ENCODE measurements around the gene B3GLCT.

Gene B3GLCT

GRCh38 chr13:31199849-31200636 lies at the start of gene B3GLCT:
B3GLCT (plus strand) TSS chr13:31199975; CDS start chr13:31200085, 110 bp downstream.
- DNase-seq, result peak; percentile 82

DNA sequence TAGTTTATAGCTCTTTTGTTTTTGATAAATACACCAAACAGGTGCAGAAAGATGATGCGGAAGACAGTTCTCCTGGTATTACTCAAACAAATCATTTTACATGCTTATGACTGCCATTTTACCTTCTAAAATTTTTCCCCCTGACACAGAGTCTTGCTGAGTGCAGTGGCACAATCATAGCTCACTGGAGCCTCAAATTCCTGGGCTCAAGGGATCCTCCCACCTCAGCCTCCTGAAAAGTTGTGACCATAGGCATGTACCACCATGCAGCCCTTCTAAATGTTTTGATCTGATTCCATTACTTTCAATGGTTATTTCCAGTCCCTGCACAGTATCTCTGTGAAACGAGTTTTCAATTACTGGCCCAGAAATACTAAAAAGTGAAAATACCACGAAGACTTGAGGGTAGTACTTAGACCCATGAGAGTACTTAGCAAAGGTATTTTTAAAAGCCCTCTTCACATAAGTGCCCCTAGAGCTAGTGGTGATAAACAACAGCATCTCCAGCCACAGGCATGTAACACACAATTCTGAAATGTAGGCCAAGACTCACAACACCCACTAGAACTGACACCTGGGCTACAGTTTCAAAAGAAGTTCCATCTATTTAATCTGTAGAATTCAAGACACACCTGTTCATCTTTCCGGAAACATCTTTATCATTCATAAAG lies 49.3 kb upstream of the B3GLCT start:
- no peak for DNase-seq

- no peak for DNase-seq
Measured at GRCh38 chr13:31151837-31152236, 47.9 kb upstream of the B3GLCT start.

DNA sequence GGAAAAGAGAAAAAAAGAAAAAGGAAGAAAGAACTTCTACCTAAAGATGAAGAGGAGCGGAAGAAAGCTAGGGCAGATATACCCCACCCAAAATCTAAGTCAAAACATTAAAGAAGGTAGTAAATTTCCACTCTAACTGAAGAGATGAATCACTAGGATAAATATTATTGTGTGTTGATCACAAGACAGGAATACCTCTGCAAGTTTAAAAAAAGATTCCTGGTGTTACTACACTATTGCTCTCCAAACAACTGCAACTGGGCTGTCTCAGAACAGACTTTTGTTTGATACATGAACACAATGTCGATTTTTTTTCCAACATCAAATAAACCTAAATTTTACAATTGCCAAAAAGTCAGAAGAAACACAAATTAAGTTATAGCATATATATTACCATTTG lies 44.8 kb upstream of the B3GLCT start:
- DNase-seq, result no peak

- DNase-seq, result no peak
Measured at GRCh38 chr13:31159306-31159705, 40.5 kb upstream of the B3GLCT start.

DNA sequence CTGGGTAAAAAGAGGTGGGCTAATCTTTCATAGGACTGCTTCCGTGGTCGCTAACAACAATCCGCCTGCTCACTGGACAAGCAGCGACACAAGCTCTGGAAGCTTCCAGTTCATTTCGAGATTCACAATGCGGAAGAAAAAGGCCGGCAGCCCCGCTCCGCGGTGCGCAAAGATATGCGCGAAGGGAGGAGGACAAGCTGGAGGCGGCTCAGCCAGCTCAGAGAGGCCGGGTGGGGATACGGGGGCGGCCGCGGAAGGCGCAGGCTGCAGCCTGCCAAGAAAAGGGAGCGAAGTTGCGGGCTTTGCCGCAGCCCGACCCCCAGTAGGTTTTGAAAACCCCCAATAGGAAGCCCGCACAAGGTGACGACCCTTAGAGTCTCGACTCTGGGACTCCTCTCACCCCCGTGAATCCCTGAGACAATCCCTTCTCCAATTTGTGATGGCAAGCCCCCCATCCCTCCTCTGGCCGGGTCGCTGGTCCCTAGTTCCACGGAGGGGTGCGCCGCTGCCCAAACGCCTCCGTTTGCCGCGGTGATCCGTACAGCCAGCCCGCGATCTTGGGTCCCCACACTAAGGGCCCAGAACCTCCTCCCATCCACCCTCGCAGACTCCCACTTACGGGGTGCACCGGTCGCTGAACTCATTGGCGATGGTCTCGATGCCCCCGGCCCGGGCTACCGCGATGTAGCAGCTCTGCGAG lies 38.8 kb upstream of the B3GLCT start:
- DNase-seq, result peak; percentile 62

GRCh38 chr13:31161557-31162150 lies 38.1 kb upstream of the B3GLCT start, which contains the start of gene HSPH1:
HSPH1 (minus strand) TSS chr13:31161904; CDS start chr13:31161582, 322 bp downstream.
- DNase-seq, result peak; percentile 99

- peak; percentile 99 for DNase-seq
Measured at GRCh38 chr13:31162151-31163008, 37.4 kb upstream of the B3GLCT start.

DNA sequence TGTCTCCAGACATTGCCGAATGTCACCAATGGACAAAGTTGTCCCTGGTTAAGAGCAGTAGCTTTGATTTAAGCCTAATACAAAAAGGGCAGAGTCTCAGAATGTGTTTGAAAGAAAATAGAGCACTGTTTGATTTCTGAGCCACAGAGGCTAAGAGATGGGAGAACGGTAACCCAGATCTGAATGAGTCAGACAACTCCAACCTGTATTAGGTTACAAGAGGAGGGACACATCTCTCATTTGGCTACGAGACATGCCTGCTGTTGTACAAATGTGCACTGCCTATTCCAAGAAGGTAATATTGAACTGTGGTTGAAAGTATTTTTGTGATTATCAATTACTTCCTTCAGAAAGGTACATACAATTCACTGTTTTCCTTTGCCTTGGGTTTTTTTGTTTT lies 33.2 kb upstream of the B3GLCT start:
- no peak for DNase-seq

DNA sequence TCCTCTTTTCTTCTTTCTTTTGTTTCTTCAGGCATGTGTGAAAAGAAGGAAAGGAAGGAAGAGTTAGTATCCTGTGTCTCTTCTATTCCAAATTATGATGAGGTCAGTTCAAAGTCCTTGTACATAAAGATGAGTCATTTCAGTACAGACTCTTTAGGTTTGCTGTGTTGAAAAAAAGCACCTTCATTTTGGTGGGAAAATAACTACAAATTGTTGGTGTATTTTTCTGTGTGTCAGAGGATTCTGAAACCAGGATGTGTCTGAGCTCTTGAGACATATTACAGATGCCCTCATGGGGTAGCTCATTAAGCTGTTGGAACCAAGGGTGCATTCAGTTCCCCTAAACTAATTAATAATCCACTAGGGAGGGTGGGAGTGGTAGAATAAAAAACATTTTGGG lies 32.3 kb upstream of the B3GLCT start:
- no peak for DNase-seq

GRCh38 chr13:31168166-31168565 lies 31.6 kb upstream of the B3GLCT start:
- DNase-seq, result no peak

DNA sequence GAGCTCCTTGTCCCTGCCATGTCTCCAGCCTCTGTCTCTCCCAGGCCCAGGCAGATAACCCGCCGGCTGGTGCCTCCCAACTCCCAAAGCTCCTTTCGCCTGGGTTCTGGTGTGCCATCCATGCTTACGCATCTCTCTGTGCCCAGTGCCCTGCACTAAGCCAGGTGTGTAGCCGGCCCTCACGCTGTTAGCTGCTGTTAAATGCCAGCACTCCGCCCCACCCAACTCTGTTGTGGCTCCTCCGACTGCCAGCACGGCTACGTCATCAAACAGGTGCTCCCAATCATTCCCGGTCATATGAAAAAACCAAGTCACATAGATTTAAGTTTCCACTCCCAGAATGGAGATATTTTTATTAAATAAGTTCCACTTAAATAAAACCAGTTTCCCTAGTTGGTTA lies 31.0 kb upstream of the B3GLCT start:
- DNase-seq, result no peak

GRCh38 chr13:31172001-31172400 lies 27.8 kb upstream of the B3GLCT start:
- no peak for DNase-seq

DNA sequence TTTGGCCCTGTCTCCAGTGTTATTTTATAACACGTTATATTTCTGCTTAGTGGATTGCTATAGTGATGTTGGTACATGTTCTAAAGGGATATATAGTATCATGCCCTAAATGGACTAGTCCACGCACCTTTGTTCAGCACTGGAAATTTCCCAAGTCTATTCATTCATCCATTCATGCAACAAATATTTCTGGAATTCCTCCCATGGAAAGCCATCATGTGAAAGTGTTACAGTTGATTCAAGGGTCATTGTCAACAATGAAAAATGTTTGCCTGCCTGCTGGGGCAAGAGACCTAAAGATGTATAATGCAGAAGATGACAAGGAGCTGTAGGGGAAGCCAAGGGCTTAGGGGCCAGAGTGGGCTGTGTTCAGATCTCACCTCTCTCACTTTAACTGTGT lies 27.2 kb upstream of the B3GLCT start:
- DNase-seq, result no peak

GRCh38 chr13:31174018-31174417 lies 25.8 kb upstream of the B3GLCT start:
- no peak for DNase-seq

- no peak for DNase-seq
Measured at GRCh38 chr13:31175847-31176532, 23.8 kb upstream of the B3GLCT start.

DNA sequence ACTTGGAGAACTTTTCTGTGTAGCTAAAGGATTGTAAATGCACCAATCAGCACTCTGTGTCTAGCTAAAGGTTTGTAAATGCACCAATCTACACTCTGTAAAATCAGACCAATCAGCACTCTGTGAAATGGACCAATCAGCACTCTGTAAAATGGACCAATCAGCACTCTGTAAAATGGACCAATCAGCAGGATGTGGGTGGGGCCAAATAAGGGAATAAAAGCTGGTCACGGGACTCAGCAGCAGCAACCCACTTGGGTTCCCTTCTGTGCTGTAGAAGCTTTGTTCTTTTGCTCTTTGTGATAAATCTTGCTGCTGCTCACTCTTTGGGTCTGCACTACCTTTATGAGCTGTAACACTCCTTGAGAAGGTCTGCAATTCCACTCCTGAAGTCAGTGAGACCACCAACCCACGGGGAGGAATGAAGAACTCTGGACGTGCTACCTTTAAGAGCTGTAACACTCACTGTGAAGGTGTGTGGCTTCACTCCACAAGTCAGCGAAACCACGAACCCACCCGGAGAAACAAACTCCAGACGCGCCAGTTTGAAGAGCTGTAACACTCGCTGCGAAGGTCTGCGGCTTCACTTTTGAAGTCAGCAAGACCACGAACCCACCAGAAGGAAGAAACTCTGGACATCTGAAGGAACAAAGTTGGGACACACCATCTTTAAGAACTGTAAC lies 21.8 kb upstream of the B3GLCT start:
- peak; percentile 7 for DNase-seq

- no peak for DNase-seq
Measured at GRCh38 chr13:31179241-31179640, 20.5 kb upstream of the B3GLCT start.

GRCh38 chr13:31179754-31180153 lies 20.0 kb upstream of the B3GLCT start:
- DNase-seq, result no peak

GRCh38 chr13:31182987-31183386 lies 16.8 kb upstream of the B3GLCT start:
- DNase-seq, result no peak

DNA sequence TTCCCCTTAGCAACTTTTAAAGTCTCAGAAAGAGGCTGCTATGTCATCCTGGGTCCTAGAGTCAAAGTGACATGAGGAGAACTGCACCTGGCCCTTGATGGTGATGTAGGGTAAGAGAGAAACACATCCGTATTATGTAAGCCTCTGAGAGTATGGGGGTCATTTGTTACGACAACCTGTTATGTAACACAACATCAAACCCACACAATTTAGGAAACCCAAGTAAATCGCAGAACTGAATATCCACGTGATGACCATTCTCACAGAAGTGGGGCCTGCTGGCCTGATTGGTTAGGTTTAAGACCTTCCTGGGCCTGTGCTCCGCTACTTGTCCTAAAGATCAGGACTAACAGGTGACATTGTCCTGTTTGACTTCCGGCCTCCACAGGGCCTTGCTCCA lies 15.3 kb upstream of the B3GLCT start:
- DNase-seq, result no peak

All from CD4-positive, alpha-beta T cell treated with Interferon gamma for 1 hour (primary cell).